CD4-positive, alpha-beta T cell treated with Interleukin-2 at 100 ng/mL for 4 hours (primary cell): ENCODE measurements around the gene PAK4.
"Not testable (repeated sequence)": the region's sequence is repeated elsewhere in the genome, so short reads cannot be mapped to it uniquely, and the experiment has no call there.

Experiments
- DNase-seq: peaks from one replicate; pipeline ENCODE4 v3.0.0-alpha.2; 2020; ENCODE audit warnings: low spot score

PAK4 gene

DNA sequence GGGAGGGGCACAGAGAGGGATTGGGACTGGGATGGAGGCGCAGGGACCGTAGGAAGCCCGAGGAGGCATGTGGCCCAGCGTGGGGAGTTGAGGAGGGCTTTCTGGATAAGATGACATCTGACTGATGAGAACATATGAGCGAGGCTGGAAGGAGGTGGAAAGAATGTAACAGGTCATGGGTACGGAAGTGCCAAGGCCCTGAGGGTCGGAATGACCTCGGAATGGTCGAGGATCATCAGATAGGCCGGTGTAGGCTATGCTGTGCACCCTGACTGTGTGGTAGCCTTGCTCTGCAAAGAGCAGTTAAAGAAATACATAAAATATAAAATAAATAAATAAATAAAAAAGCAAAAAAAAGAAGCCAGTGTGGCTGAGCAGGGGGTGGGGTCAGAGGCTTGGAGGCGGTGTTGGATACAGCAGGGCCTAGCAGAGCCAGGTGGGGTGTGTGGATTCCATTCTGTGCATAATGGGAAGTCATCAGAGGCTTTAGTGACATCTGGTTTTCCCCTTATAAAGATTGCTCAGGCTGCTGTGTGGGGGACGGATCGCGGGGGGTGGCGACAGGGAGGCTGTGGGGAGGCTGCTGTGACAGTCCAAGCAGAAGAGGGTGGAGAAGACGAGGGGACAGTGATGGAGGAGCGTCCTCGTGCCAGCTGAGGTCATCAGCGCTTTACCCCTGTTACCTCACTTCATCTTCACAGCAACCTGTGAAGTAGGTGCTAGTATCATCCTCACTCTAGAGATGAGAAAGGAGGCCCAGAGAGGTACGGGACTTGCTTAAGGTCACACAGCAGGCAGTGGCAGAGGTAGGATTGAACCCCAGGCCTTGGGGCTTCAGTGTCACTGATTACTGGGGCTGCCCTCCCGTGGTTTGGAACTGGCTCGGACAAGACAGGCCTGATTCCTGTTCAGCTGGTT, 5.0 kb downstream of the PAK4 start:
- DNase-seq: no peak

DNA sequence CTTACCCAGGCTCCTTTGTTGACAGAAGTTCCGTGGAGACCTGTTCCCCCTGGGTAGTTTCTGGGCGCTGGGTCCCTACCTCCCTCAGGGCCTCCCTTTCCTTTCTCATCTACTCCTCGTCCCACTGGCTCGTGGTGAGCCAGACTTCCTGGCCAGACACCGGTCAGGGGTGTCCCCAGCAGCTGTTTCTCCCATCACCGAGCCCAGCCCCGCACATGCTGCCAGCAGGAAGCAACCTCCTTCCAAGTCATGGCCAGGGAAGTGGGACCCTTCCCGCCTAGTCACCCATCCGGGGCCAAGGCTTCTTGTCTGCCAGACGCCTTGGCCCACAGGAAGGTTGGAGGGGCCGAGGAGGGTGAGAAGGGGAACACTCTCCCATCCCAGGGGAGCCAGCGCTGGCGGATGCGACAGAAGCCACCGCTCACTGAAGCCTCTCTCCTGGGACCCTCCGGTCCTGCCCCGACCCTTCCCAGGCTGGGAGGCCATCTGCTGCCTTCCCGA, 5.7 kb downstream of the PAK4 start:
- no peak for DNase-seq

DNA sequence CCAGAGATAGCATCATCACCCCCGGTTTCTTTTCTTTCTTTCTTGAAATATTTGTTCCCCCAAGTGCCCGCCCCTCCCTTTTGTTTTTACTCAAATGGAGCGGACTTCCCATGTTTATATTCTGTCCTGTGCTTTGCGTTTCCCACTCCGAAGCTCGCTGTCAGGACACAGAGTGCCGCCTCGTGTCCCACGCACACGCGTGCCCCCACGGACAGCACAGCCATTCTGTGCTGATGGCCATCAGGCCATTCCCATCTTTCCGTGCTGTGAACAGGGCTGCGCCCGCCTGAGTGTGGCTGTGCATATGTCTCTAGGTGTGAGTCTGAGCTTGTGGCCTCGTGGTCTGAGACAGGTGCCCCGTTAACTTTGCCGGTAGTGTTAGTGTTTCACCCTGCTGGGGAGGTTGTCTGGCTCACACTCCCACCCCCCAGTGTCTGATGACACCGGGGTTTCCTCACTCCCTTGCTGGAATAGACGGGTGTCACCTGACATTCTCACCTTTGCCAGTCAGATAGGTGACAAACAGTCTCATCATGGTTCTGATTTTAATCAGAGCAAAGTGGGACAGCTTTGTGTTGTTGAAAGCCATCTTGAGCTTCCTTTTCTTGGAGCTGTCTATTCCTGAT, 6.9 kb downstream of the PAK4 start:
- DNase-seq: no peak

DNA sequence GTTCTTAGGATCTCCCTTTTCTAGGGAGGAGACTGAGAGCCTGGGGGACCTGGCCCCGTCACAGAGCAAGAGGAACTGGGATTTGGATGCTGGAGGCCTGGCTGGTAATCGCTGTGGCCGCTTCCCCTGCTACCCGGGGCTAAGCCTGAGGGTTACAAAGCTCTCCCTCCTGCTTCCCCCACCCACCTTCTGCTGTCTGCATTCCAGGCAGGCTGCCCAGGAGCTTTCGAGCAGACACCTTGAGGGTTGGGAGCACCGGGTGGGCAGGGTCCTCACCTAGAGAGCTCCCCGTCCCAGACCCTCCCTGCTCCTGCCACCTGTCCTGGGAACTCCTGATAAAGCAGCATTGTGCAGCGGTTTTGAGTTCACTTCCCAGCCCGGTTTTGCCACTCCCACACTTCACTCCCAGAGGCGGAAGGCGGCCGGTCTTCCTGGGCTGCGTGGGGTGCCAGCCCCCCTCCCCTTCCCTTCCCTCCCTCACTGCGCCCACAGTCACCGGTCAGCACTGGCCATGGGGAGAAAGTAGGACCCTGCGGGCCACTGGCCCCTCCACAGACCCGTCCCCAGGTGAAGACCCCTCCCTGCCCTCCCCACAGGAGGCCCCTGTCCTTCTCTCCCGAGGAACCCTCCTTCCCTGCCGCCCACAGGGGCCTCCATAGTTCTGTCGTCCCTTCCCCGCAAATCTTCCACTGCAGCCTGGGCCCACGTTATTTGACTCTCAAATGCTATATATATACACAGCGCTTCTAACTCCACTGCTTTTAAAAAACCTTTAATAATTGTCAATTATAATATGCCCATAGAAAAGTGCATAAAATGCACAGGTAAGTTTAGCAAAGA, 8.1 kb downstream of the PAK4 start:
- DNase-seq: no peak

DNA sequence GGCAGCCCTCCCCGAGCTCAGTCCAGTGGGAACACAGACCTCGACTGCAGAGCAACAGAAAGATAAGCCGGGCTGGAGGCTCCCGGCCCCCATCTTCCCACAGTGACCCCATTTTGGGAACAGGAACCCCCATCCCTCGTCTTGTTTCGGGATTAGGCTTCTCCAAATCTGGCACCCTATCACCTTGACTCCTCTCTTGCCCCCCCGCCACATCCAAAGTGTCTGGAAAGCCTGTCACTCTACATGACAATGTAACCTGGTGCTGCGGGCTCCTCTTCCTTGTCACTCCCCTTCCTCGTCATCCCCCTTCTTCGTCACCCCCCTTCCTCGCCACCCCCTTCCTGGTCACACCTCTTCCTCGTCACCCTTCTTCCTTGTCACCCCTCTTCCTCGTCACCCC, 10.1 kb downstream of the PAK4 start:
- no peak for DNase-seq

DNA sequence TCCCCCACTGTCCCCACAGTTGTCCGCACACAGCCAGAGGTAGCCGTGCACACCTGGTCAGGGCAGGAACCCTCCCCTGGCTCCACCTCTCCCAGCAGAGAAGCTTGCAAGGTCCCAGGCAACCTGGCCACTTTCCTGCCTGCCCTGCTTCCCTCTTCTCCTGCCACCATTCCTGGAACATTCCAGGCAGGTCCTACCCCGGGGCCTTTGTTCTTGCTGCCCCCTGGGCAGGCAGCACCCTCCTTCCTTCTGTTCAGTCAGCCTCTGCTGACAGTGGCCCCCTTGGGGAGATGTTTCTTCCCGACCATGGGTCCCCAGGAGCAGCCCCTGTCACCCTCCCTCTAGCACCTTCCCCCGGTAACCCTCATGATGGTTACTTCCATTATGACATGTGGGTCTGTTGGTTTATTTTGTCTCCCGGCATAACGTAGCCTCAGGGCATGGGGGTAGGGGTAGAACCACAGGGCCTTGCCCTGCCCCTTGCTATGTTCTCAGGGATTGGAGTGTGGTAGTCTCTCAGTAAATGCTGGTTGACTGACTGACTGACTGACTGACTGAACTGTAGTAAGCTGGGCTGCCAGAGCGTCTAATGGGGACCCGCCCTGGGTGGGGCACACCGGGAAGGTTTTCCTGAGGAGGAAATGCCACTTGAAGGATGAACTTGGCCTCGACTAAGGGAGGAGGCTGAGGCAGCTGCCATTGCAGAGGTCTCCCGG, 10.8 kb downstream of the PAK4 start:
- DNase-seq: no peak

DNA sequence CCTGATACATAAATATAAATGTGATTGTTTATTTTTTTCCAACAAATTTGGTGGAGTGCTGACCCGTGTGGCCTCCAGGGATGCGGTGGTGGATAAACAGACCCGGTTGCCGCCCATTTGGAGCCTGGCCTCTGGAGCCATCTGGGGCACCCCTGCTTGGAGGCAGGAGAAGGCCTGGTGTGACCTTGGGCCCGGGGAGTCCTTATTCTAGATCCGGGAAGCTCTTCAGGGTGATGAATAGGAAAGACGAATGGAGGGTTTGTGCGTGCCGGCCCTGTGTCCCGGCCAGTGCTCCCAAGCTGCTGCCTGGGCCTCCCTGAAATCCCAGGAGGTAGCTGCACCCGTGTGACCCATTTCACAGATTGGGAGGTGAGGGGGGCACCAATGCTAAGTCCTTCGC, 11.5 kb downstream of the PAK4 start:
- no peak for DNase-seq

DNA sequence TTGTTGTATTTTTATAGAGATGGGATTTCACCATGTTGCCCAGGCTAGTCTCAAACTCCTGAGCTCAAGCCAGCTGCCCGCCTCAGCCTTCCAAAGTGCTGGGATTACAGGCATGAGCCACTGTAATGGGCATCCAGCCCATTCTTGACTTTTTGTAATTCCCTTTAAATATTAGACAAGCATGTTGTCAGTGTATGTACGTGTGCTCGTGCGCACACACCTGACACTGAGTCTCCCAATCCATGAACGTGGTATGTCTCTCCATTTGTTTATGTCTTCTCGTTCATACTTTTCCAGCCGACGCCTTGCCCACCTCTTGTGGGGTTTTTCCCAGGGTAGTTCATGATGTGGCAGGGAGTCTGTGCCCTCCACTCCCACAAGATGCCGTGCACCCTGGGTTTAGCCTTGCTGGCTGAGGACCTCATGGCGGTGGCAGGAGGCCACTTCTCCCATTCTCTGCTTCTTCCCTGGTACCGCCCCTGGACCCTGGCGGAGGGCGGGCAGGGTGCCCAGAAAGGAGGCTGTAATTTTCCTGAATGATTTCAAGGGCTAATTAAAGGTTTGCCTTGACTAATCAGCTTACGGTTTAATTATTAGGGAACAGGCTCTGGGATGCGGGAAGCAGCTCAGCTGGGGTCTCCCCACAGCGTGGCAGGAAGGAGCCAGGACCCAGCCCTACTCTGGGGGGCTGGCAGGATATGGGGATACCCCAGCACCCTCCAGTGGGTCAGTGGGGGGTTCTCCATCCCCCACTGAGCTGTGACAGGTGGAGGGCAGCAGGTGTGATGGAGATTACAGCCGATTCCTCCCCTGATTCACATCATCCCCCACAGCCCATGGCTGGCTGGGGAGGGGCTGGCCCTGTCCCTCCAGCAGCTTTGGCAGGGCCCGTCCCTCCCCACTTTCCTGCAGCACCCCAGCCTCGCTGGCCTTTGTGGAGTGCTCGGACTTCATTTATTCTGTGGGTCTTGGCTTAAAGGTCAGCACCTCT, 12.9 kb downstream of the PAK4 start:
- DNase-seq: no peak

DNA sequence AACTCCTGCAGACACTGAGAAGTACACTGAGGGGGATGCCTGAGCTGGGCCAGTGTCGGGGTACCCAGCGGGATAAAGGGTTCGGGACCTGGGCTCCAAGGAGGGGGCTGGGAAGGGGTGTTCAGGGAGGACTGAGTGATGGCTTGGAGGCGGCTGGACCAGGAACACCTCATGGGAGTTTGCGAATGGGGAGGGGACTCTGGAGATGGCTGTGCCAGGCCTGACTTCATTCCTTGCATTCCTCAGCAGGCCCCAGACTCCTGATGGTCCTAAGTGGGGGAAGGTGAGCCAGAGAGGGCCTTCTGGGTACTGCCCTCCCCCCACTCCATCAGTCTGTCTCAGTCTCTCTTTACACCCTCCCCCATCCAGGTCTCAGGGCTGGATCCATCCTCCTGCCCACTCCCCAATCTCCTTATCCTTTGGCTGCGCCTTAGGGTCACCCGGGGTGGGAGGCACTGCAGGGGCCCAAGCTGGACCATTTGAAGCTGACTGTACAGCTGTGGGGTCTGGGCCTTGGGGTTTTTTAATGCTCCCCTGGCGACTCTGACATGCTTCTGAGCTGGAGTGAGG, 13.8 kb downstream of the PAK4 start:
- no peak for DNase-seq

DNA sequence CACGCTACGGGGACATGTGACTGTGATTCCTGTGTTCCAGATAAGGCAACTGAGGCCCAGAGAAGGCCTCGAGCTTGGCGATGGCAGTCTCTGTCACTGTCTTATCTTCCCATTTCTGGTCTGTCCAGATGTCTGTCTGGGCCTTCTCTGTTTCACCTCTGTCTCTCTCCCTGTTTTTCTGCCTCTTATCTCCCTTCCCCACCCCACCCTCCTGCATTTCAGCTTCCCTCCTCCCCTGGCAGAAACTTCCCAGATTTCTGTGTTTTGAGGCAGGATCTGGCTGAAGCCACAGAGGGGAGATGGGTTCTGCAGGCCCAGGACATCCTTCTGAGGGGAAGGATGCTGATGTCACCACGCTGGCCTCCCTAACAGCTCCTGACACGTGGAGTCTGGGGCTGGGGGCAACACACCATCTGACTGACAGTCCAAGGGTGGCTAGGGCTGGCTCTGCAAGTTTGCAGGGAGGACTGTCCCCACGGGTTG, 14.4 kb downstream of the PAK4 start:
- DNase-seq: no peak

DNA sequence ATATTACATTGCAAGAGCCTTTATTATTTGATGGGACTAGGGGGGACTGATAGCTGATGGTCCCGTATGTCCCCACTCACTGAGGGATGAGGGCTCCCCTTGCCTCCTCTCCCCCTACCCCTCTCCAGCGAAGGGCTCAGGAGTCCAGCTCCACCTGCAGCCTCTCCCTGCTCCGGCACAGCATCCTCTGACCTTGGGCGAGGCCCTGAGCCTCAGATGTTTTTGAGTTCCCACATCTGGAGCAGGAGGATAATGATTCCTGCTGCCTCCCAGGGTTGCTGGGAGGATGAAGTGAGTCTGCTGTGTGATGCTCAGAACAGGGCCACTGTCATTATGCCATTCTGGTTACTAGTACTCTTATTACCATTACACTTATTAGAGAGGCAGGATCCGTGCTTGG, 15.0 kb downstream of the PAK4 start:
- no peak for DNase-seq

DNA sequence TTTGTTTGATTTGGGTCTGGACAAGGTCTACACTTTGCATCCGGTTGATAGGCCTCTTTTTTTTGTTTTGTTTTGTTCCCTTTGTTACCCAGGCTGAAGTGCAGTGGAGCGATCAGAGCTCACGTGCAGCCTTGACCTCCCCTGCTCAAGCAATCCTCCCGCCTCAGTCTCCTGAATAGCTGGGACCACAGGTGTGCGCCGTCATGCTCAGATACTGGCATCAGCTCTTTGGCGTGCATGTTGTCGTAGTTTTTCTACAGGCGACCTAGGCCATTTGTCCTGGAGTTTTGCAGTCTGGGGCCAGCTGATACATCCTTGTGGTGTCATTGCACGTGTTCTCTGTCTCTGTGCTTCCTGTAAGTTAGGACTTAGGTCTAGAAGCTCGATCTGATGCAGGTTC, 16.3 kb downstream of the PAK4 start:
- no peak for DNase-seq

DNA sequence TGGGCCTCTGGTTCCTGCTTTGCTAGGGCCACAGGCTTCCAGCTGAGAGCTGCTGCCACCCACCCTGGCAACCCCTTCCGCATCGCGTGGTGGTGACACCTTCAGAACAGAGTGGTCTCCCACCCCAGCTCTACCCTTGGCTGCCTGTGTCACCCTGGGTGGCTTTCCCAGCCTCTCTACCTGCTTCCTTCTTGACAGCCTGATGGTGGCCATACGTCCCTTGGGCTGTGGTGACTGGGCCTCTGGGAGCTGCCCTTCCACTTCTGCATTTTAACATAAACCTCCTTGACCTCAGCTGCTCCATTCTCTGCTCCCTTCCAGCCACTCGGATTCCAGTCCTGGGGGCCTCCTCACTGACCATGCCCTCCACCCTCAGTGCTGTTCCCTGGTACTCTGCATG, 17.0 kb downstream of the PAK4 start:
- DNase-seq: no peak

DNA sequence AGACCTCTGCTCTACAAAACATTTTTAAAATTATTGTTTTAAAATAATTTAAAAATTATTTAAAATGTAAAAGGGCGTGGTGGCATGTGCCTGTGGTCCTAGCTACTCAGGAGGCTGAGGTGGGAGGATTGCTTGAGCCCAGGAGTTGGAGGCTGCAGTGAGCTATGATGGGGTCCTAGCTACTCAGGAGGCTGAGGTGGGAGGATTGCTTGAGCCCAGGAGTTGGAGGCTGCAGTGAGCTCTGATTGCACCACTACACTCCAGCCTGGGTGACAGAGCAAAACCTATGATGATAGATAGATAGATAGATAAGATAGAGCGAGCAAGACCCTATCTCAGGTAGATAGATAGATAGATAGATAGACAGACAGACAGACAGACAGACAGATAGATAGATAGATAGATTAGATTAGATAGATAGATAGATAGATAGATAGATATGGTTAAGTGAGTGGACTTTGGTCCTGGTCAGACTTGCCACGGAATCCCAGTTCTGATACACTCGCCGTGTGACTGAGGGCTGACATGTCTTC, 18.2 kb downstream of the PAK4 start:
- not testable (repeated sequence) for DNase-seq

DNA sequence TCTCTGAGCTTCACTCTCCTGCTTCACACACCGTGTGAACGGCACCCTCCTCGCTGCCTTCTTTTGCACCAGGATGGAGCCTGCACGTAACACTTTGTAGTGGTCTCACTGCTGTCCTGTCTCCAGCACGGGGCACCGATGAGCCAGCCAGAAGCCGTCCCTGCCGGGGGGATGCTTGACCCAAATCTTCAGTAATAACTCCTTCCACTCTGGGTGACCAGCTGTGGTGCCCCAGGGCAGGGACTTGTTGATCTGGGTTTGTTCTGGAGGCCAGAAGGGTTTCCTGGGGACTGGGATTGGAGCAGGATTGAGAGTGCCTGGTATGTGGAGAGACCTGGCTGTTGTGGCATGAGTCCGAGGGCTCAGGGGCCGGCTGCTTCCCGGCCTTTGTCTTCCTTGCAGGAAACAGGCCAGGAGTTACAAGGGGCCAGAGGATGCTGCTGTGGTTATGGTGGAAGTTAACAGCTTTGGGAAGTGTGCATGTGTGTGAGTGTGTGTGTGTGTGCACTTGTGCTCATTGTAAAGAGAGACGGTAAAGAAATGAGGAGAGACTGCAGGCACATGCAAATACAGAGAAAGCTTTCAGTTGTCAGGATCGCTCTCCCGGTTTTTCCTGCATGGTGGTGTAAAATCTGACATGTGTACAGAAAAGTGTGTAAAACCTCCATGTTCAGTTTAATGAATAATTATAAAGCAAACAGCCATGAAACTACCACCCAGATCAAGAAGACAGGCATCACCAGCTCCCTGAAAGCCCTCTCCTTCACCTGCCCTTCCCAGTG, 18.9 kb downstream of the PAK4 start:
- DNase-seq: no peak

DNA sequence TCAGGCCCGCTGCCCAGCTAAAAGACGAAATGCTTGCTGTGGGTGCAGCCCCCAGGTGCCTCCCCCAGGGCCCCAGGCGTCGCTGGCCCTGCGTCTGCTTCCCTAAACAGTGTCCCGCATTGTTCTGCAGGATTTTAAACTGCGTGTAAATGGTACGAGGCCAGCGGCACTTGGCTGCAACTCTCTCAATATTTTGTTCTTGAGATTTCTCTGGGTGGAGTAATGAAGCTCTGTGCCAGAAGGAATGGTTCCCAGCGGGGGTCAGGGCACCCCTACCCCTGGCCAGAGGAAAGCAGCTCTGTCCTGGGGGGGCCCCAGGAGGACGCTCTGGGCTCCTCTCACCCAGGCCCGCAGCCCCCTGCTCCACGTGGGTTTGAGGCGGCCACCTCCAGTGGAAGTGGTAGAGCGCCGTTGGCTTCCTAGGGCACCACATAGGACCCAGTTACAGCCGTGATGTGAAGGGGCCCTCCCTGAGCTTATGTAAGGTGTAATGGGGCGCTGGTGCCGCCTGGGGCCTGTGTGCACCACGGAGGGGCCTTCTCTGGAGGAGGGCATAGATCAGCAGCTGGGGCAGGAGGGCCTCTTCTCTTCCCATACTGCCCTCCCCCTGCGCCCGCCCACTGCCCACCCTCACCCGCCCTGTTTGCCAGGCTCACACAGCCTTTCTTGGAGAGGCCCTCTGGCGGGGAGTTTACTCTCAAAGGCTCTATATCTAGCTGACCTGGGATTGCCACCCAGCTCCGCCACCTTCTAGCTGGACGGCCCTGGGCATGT, 19.8 kb downstream of the PAK4 start:
- no peak for DNase-seq

DNA sequence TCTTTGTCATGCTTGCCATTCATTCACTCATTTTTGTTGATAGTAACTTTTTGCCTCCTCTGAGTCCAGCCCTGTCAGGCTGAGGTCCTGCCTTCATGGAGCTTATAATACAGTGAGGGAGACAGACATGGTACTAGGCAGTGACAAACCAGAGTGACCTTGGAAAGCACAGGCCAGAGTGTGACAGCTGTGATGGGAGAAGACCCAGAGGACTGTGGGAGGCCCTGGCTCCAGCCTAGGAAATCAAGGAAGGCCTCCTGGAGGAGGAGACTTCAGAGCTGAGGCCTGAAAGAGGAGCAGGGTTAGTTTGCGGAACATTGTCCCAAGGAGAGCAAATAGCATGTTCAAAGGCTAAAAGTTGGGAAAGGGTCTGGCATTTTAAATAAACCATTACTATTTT, 20.5 kb downstream of the PAK4 start:
- DNase-seq: no peak
